ENCODE measurements around the gene COL2A1. TPM values are rescaled to one million over a fixed set of nuclear protein-coding genes. Genes with fewer than 3 reads are reported as not detected.

COL2A1 gene
- total and polyA plus RNA-seq, 9 of the 15 experiments (the other 6 are each of a cell fraction or from before 2014, with no cell fraction given): 0.46 TPM; not detected in 8

- TF ChIP-seq, protein P1, sequence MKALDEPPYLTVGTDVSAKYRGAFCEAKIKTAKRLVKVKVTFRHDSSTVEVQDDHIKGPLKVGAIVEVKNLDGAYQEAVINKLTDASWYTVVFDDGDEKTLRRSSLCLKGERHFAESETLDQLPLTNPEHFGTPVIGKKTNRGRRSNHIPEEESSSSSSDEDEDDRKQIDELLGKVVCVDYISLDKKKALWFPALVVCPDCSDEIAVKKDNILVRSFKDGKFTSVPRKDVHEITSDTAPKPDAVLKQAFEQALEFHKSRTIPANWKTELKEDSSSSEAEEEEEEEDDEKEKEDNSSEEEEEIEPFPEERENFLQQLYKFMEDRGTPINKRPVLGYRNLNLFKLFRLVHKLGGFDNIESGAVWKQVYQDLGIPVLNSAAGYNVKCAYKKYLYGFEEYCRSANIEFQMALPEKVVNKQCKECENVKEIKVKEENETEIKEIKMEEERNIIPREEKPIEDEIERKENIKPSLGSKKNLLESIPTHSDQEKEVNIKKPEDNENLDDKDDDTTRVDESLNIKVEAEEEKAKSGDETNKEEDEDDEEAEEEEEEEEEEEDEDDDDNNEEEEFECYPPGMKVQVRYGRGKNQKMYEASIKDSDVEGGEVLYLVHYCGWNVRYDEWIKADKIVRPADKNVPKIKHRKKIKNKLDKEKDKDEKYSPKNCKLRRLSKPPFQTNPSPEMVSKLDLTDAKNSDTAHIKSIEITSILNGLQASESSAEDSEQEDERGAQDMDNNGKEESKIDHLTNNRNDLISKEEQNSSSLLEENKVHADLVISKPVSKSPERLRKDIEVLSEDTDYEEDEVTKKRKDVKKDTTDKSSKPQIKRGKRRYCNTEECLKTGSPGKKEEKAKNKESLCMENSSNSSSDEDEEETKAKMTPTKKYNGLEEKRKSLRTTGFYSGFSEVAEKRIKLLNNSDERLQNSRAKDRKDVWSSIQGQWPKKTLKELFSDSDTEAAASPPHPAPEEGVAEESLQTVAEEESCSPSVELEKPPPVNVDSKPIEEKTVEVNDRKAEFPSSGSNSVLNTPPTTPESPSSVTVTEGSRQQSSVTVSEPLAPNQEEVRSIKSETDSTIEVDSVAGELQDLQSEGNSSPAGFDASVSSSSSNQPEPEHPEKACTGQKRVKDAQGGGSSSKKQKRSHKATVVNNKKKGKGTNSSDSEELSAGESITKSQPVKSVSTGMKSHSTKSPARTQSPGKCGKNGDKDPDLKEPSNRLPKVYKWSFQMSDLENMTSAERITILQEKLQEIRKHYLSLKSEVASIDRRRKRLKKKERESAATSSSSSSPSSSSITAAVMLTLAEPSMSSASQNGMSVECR (CRISPR knock-in tag; IDR thresholded peaks at IDR 0.05): peak; percentile 47; the same call in 1 of the 2 replicates
- TF ChIP-seq, protein P2, sequence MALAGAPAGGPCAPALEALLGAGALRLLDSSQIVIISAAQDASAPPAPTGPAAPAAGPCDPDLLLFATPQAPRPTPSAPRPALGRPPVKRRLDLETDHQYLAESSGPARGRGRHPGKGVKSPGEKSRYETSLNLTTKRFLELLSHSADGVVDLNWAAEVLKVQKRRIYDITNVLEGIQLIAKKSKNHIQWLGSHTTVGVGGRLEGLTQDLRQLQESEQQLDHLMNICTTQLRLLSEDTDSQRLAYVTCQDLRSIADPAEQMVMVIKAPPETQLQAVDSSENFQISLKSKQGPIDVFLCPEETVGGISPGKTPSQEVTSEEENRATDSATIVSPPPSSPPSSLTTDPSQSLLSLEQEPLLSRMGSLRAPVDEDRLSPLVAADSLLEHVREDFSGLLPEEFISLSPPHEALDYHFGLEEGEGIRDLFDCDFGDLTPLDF (CRISPR knock-in tag; IDR thresholded peaks at IDR 0.05): peak; percentile 85; the same call in 1 of the 2 replicates
- peak; percentile 83 for TF ChIP-seq MEIS2 (IDR thresholded peaks at IDR 0.05; ENCODE audit: partially characterized antibody)
- TF ChIP-seq RBFOX2 (IDR thresholded peaks at IDR 0.05; ENCODE audit: low read depth, low read length): peak; percentile 67
- TF ChIP-seq, protein P3, sequence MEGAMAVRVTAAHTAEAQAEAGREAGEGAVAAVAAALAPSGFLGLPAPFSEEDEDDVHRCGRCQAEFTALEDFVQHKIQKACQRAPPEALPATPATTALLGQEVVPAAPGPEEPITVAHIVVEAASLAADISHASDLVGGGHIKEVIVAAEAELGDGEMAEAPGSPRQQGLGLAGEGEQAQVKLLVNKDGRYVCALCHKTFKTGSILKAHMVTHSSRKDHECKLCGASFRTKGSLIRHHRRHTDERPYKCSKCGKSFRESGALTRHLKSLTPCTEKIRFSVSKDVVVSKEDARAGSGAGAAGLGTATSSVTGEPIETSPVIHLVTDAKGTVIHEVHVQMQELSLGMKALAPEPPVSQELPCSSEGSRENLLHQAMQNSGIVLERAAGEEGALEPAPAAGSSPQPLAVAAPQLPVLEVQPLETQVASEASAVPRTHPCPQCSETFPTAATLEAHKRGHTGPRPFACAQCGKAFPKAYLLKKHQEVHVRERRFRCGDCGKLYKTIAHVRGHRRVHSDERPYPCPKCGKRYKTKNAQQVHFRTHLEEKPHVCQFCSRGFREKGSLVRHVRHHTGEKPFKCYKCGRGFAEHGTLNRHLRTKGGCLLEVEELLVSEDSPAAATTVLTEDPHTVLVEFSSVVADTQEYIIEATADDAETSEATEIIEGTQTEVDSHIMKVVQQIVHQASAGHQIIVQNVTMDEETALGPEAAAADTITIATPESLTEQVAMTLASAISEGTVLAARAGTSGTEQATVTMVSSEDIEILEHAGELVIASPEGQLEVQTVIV (CRISPR knock-in tag; IDR thresholded peaks at IDR 0.05; ENCODE audit: borderline replicate concordance): no peak
- peak; percentile 84 for TF ChIP-seq L3MBTL2 (IDR thresholded peaks at IDR 0.05)
Measured at GRCh38 chr12:47963340-47964040, 40.8 kb downstream of the COL2A1 start, which contains the start of gene TMEM106C (continued).
